Stimulated activated CD8-positive, alpha-beta memory T cell treated with anti-CD3 and anti-CD28 coated beads, Interleukin-12 subunit alpha, Interleukin-12 subunit beta, amount 100 ng/mL, for 24 hours (primary cell): Measurements from ENCODE around the gene SMIM35.

ENCODE experiments used
- DNase-seq: peaks from one replicate; pipeline ENCODE4 v3.0.0-alpha.2; 2020; ENCODE audit errors: extremely low read depth

Gene SMIM35

GRCh38 chr11:118086913-118087768, at the start of gene SMIM35:
Gene SMIM35 (minus strand): TSS chr11:118086963. CDS start chr11:118086757, 206 bp downstream.
- DNase-seq: no peak

DNA sequence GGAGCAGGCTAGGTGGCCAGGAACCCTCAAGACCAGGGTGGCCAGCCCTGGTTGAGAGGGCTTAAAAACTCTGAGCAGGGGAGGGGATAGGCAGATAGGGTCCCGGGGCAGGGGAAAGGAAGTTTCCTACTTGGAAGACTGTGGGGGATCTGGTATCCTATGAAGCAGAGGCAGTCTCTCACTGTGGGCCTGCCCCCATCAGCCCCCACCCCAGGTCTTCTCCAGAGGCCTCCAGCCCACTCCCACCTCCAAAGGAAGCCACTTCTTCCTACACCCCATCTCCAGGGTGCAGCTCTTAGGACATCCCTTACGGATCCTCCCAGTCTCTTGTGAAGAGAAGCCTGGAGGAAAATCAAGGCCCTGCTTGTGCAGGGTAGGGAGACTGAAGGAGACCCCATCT, 49.6 kb upstream of the SMIM35 start:
- no peak for DNase-seq

- DNase-seq: no peak
Observed at GRCh38 chr11:118135796-118136165, 49.0 kb upstream of the SMIM35 start.

- DNase-seq: no peak
Observed at GRCh38 chr11:118135051-118135795, 48.5 kb upstream of the SMIM35 start.

GRCh38 chr11:118133816-118134215, 47.1 kb upstream of the SMIM35 start:
- no peak for DNase-seq

DNA sequence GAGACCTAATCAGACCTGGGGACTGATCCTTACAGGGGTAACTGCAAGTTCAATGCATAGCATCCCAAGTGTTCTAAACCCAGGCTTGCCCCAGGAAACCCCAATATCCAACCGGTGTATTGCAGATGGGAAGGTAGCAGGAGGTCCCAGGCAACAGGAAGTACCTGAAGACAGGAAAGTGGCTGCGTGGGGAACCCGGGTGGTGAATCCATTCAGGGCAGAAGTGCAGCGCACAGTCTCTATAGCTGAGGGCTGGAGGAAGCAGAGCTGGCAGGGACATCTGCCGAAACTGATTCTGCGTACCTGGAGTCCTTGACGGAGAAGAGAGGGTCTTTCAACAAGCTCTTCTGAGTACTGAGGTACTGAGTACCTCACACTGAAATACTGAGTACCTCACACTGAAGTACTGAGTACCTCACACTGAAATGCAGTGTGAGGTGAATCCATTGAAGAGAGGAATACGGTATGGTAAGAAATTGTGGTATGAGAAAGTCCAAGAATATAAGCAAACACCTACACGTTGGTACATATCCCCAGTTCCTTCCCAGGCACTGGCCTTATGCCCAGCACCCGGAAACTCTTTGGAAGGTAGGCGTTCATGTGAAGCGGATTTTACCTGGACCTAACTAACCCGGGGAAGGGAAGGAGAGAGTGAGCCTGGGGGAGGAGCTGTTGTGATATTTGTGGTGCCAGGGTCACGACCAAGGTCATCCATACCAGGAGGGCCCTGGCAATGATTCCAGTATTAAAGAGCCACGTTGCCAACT, 45.8 kb upstream of the SMIM35 start:
- DNase-seq: no peak

DNA sequence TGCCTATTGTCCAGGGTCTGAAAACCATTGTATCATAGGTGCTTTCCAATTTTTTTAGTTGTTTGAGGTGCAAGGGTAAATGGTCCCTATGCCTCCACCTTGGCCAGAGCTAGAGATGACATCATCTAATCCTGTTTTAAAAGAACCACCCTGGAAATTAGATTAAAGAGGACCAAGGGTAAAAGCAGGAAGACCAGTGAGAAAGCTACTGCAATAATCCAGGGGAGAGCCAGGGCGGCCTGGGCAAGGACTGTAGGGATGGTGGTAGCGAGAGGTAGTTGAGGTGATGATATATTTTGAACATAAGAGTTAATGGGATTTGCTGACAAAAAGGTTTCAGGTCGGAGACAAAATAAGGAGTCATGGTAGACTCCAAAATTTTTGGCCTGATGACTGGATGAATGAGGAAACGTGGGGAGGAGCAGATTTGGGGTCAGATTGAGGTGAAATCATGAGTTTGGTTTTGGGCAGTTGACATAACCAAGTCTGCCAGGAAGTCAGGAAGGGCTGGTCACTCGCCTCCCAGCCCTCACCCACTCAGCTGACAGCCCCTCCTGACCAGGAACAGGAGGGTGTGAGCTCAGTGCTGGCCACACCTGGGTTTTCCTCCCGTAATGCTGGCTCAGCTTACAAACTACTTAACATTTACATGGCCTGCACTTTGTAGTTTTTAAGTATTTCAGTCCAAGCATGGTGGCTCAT, 42.9 kb upstream of the SMIM35 start:
- DNase-seq: no peak

GRCh38 chr11:118128721-118129470, 42.1 kb upstream of the SMIM35 start:
- no peak for DNase-seq

DNA sequence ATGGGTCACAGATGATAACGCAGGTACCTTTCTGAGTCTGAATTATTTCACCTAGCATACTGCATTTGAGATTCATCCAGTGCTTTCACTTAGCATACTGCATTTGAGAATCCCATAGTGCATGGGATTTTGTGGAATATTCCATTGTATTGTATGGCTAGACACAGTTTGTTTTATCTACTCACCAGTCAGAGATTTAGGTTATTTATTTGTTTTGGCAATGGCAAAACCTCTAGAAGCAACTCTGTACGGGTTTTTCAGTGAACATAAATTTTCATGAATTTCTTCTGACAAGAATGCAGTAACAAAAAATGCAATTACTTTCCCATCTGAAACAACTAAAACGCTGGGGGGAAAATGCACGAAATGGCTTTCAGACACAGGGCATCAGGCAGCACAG, 41.5 kb upstream of the SMIM35 start:
- DNase-seq: no peak

DNA sequence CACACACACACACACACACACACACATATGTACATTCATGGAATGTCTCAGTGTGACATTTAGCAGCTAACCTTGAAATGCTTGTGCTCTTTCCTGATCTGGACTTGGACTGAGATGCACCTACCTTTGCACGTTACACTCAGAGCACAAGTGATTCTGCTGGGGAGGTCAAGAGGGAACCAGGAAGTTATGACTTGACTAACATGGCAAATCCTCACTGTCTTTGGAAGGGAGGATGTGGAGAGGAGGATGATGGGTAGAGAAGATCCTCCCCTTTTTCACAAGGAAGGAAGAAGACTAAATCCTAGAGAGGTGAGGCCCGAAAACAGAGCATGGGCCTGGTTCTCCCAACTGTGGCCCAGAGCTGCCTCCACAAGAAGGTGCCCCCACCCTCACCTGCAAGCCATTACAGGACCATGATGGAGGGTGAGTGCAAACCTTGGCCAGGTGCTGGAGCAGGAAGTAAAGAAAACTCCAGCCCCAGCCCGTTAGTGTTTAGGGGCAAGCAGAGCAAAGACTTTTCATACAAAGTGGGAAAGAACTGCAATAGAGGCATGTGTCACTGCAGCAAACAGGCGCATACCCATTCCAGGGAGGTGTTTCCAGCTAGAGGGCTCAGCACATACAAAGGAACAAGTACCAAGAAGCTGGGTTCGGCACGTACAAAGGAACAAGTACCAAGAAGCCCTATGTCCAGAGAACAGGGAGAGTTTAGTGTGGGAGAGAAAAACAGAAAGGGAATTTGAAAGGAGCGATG, 39.5 kb upstream of the SMIM35 start:
- no peak for DNase-seq

DNA sequence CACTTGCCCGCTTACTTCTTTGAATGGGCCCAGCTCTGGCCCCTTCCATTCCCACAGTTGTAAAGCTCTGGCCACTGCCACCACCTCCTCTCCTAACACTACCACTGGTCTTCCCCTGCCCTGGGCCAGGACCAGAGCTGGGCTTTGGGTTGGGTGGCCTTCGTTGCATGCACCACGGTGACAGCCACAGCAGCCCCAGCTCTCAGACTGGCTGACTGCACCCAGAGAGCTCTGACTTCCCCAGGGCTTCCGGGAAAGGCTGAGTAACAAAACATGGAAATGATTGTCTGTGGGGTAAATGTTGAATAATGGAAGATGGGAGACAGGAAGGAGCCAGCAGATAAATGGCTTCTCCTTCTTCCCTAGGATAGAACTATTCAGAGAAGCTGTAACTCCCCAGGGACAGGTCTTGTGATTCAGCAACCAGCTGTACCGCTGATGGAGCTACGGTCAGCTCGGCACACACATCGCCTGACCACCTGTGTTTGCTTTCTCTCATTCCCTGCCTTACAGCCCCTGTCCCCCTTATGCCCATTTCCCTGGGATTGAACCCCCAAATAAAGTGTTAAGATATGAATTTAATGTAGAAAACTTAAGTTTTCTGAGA, 38.3 kb upstream of the SMIM35 start:
- DNase-seq: no peak

- no peak for DNase-seq
Observed at GRCh38 chr11:118120793-118121192, 34.0 kb upstream of the SMIM35 start.

- DNase-seq: no peak
Observed at GRCh38 chr11:118117790-118118601, 31.2 kb upstream of the SMIM35 start.

- DNase-seq: no peak
Observed at GRCh38 chr11:118115048-118115447, 28.3 kb upstream of the SMIM35 start.

GRCh38 chr11:118114266-118114665, 27.5 kb upstream of the SMIM35 start:
- DNase-seq: no peak

DNA sequence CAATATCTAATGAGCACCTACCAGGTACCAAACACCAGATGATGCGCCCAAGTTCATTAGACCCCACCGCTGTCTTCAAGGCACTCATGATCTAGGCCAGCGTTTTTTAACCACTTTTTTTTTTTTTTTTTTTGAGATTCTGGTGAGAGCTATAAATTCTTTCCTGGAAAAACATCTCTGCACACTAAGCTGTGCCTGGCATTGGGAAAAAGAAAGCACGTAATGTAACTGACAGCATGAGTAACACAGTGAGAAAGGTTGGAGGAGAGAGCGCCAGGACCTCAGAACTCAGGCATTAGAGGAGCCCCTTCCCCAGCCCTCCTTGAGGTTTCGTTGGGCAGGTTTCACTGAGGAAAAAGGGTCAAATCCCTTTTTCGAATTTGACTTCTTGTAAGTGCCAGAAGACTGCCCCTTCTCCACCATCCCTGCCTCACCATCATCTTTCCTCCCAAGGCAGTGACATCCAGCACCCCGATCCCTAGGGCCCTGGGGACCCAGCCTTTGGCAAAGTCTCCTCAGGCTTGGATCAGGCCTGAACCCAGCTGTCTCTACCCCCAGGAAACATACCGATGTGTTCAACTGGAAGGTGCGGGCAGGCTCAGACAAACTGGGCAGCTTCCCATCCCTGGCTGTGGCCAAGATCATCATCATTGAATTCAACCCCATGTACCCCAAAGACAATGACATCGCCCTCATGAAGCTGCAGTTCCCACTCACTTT, 26.1 kb upstream of the SMIM35 start:
- DNase-seq: no peak

DNA sequence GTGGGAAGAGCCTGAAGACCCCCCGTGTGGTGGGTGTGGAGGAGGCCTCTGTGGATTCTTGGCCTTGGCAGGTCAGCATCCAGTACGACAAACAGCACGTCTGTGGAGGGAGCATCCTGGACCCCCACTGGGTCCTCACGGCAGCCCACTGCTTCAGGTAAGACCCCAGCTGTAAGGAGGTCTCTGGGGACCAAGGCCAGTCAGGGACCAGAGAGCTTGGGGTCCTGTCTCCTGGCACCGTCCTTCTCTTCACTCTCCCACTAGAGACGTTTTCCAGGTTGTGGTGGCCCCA, 24.9 kb upstream of the SMIM35 start:
- no peak for DNase-seq

- DNase-seq: no peak
Observed at GRCh38 chr11:118111019-118111743, 24.4 kb upstream of the SMIM35 start.
